ENCODE data around the gene ZNF133. TPM values are rescaled to one million over a fixed set of nuclear protein-coding genes. Genes with fewer than 3 reads are reported as not detected.

ZNF133 gene
- polyA plus RNA-seq, 1 experiment: 13.3 TPM

DNA sequence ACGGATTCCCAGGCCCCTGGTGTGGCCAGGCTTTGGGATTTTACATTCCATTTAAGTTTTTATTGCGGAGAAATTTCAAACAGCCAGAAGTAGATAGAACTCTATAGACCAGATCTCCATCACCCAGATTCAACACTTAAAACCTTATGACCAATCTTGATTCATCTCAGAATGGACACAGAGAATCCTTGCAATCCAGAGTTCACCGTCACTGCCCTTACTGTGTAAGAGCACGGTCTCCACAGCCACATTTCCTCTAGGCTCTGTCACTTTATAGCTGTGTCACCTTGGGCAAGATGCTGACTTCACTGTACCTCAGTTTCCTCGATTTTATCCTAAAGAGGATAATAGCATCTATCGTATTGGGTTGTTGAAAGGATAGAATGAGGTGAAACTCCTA is 979 bp downstream of the ZNF133 start:
- CTCF ChIA-PET: interaction anchor here (0.6 to 1.5 kb wide), 2 partner anchors 13 to 16 kb away, joined by 3 to 5 read pairs; no protein-coding TSS in a partner anchor

DNA sequence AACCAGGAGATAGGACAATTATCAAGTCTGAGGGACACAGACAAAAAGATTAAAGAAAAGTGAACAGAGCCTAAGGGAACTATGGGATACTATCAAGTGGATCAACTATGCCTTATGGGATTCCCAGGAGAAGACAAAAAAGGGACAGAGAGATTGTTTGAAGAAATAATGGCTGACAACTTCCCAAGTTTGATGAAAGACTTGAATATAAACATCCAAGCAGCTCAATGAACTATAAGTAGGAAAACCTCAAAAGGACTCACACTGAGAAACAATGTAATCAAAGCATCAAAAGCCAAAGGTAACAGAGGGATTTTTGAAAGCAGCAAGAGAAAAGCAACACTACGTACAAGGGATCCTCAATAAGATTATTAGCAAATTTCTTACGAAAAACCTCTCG is 11.0 kb downstream of the ZNF133 start:
- H3K27ac ChIP-seq (ENCODE audit: low read depth, low read length): no peak overlapping the region
- H3K4me3 ChIP-seq (ENCODE audit: low read depth, low read length): no peak overlapping the region
- TF ChIP-seq, protein P1, sequence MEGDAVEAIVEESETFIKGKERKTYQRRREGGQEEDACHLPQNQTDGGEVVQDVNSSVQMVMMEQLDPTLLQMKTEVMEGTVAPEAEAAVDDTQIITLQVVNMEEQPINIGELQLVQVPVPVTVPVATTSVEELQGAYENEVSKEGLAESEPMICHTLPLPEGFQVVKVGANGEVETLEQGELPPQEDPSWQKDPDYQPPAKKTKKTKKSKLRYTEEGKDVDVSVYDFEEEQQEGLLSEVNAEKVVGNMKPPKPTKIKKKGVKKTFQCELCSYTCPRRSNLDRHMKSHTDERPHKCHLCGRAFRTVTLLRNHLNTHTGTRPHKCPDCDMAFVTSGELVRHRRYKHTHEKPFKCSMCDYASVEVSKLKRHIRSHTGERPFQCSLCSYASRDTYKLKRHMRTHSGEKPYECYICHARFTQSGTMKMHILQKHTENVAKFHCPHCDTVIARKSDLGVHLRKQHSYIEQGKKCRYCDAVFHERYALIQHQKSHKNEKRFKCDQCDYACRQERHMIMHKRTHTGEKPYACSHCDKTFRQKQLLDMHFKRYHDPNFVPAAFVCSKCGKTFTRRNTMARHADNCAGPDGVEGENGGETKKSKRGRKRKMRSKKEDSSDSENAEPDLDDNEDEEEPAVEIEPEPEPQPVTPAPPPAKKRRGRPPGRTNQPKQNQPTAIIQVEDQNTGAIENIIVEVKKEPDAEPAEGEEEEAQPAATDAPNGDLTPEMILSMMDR (IDR thresholded peaks at IDR 0.05; ENCODE audit: low read depth, low read length): no peak
- ChIA-PET CTCF (interaction anchor here (0.5 kb wide), 1 partner anchor 795 kb away, joined by 3 read pairs; no protein-coding TSS in a partner anchor), POLR2A (no interaction called here)
- DNase-seq (ENCODE audit: low read depth, low spot score): no peak
- no peaks in the 10 kb centered on the region for H3K9me3 ChIP-seq (ENCODE audit: control insufficient read depth, insufficient read depth, low read length)
- no peaks in the 10 kb centered on the region for H3K27me3 ChIP-seq (ENCODE audit: control insufficient read depth, insufficient read depth, low read length)

More for the DNA sequence above, 979 bp downstream of the ZNF133 start:
- Histone ChIP-seq H3K27me3 (ENCODE audit: control insufficient read depth, insufficient read depth, low read length) (peaks cover 2% of the 10 kb centered on the region), H3K27ac (ENCODE audit: low read depth, low read length) (no peak overlapping the region), H3K9me3 (ENCODE audit: control insufficient read depth, insufficient read depth, low read length) (peaks cover 8% of the 10 kb centered on the region), H3K4me3 (ENCODE audit: low read depth, low read length) (peak overlapping the region; percentile 90)
- no peak for DNase-seq (ENCODE audit: low read depth, low spot score)
- TF ChIP-seq, protein P1 (IDR thresholded peaks at IDR 0.05; ENCODE audit: low read depth, low read length): no peak
- POLR2A ChIA-PET: no interaction called here

DNA sequence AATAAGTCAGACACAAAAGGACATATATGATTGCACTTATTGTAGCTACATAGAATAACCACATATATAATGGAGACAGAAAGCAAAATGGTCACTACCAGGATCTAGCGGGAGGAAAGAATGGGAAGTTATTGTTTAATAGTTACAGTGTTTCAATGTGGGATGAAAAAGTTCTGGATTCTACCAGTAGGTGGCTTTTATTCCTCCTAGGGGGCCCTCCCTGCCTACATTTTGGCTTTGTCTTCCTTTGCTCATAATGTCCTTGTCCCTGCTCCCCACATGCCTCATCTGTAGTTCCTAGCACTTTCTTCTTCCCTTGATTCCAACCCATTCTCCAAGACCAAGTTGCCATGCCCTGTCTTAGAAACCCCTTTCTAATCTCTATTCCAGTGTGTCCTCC is 16.3 kb downstream of the ZNF133 start:
- Histone ChIP-seq H3K4me3 (ENCODE audit: low read depth, low read length) (no peak overlapping the region), H3K27me3 (ENCODE audit: control insufficient read depth, insufficient read depth, low read length) (no peaks in the 10 kb centered on the region), H3K27ac (ENCODE audit: low read depth, low read length) (no peak overlapping the region), H3K9me3 (ENCODE audit: control insufficient read depth, insufficient read depth, low read length) (no peaks in the 10 kb centered on the region)
- CTCF ChIA-PET: interaction anchor here (0.5 to 1.4 kb wide), 2 partner anchors 10 to 289 kb away, joined by 3 to 4 read pairs; no protein-coding TSS in a partner anchor
- TF ChIP-seq, protein P1 (IDR thresholded peaks at IDR 0.05; ENCODE audit: low read depth, low read length): peak; percentile 37
- no peak for DNase-seq (ENCODE audit: low read depth, low spot score)
- POLR2A ChIA-PET: no interaction called here

DNA sequence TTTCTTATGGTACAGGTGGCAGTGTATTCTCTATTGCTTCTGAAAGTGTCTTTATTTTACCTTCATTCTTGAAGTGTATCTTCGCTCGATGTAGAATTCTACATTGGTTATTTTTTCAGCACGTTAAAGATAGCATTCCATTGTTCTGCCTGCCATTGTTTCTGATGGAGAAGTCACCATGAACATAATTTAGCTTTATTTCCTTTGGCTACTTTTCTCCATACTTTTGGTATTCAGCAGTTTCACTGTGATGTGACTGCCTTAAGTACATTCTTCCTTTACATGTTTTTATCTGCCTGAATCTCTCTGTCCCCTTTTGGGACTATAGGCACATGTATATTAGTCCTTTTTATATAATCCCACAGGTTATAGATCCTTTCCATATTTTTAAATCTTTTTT is 19.0 kb downstream of the ZNF133 start:
- H3K4me3 ChIP-seq (ENCODE audit: low read depth, low read length): no peak overlapping the region
- no peak for DNase-seq (ENCODE audit: low read depth, low spot score)
- ChIA-PET POLR2A (no interaction called here), CTCF (no interaction called here)
- H3K27me3 ChIP-seq (ENCODE audit: control insufficient read depth, insufficient read depth, low read length): no peaks in the 10 kb centered on the region
- H3K27ac ChIP-seq (ENCODE audit: low read depth, low read length): no peak overlapping the region
- no peaks in the 10 kb centered on the region for H3K9me3 ChIP-seq (ENCODE audit: control insufficient read depth, insufficient read depth, low read length)
- TF ChIP-seq, protein P1 (IDR thresholded peaks at IDR 0.05; ENCODE audit: low read depth, low read length): no peak

DNA sequence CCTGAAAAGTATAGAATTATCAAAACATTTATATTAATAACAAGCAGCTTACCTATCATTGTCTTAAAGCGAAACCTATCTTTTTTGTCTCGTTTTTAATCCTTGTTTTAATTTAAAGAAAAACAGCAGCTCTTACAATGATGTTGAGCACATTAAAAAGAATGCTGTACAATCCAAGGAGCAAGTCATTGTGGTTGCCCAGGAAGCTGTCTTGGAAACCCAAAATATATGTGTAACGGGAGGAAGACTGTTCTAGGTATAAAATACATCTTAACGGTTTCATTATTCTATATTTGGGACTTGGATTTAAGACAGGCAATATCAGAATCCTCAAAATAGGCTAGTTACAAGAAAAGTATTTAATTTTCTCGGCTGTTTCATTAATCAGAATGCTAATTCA is 21.7 kb downstream of the ZNF133 start:
- ChIA-PET CTCF (no interaction called here), POLR2A (interaction anchor here (1.2 kb wide), 1 partner anchor 22 kb away, joined by 5 read pairs; the partner anchor contains the start of gene ZNF133)
- TF ChIP-seq, protein P1 (IDR thresholded peaks at IDR 0.05; ENCODE audit: low read depth, low read length): no peak
- no peaks in the 10 kb centered on the region for H3K27me3 ChIP-seq (ENCODE audit: control insufficient read depth, insufficient read depth, low read length)
- H3K9me3 ChIP-seq (ENCODE audit: control insufficient read depth, insufficient read depth, low read length): no peaks in the 10 kb centered on the region
- DNase-seq (ENCODE audit: low read depth, low spot score): no peak
- H3K4me3 ChIP-seq (ENCODE audit: low read depth, low read length): no peak overlapping the region
- no peak overlapping the region for H3K27ac ChIP-seq (ENCODE audit: low read depth, low read length)
